NCI-H2107 treated with DMSO at 0.1 percent for 48 hours (cell line): ENCODE measurements around the gene AKNAD1.

ENCODE experiments used
- DNase-seq: peaks from one replicate; lab custom pipeline; 2025; ENCODE audit not compliant: unreplicated experiment; lab: John Stamatoyannopoulos, UW

Gene AKNAD1

GRCh38 chr1:108865316-108865910, 8.5 kb upstream of the AKNAD1 start:
- no peak for DNase-seq

GRCh38 chr1:108863984-108864383, 7.1 kb upstream of the AKNAD1 start:
- no peak for DNase-seq

- DNase-seq: no peak
Observed at GRCh38 chr1:108862698-108863477, 6.0 kb upstream of the AKNAD1 start.

- DNase-seq: peak; percentile 15
Observed at GRCh38 chr1:108862017-108862610, 5.2 kb upstream of the AKNAD1 start.

- no peak for DNase-seq
Observed at GRCh38 chr1:108861566-108861965, 4.7 kb upstream of the AKNAD1 start.

GRCh38 chr1:108860190-108860907, 3.5 kb upstream of the AKNAD1 start:
- no peak for DNase-seq

GRCh38 chr1:108858230-108858950, 1.5 kb upstream of the AKNAD1 start:
- no peak for DNase-seq

GRCh38 chr1:108854221-108855019, 2.5 kb downstream of the AKNAD1 start:
- DNase-seq: no peak

- no peak for DNase-seq
Observed at GRCh38 chr1:108852221-108852975, 4.5 kb downstream of the AKNAD1 start.

GRCh38 chr1:108851567-108851966, 5.3 kb downstream of the AKNAD1 start:
- DNase-seq: no peak

GRCh38 chr1:108850929-108851328, 6.0 kb downstream of the AKNAD1 start:
- no peak for DNase-seq

GRCh38 chr1:108848806-108849205, 8.1 kb downstream of the AKNAD1 start:
- DNase-seq: no peak

- DNase-seq: peak; percentile 17
Observed at GRCh38 chr1:108847494-108847893, 9.4 kb downstream of the AKNAD1 start.

- no peak for DNase-seq
Observed at GRCh38 chr1:108845991-108846390, 10.9 kb downstream of the AKNAD1 start.

- DNase-seq: no peak
Observed at GRCh38 chr1:108845446-108845845, 11.4 kb downstream of the AKNAD1 start.

GRCh38 chr1:108843390-108844137, 13.3 kb downstream of the AKNAD1 start:
- no peak for DNase-seq

- DNase-seq: no peak
Observed at GRCh38 chr1:108842525-108843181, 14.2 kb downstream of the AKNAD1 start.

GRCh38 chr1:108841703-108842102, 15.2 kb downstream of the AKNAD1 start:
- no peak for DNase-seq
